Jurkat, Clone E6-1 (cell line): Measurements from ENCODE around the gene RMND5B.

Experiments used
- DNase-seq: peaks from one replicate; pipeline ENCODE4 v3.0.0-alpha.2; 2011; ENCODE audit warnings: low read depth, low spot score
- H3K4me3 ChIP-seq: 2 replicates; pipeline ENCODE4 v1.5.1; 2011; ENCODE audit warnings: mild to moderate bottlenecking, low read length, control low read depth, moderate library complexity

The RMND5B gene

DNA sequence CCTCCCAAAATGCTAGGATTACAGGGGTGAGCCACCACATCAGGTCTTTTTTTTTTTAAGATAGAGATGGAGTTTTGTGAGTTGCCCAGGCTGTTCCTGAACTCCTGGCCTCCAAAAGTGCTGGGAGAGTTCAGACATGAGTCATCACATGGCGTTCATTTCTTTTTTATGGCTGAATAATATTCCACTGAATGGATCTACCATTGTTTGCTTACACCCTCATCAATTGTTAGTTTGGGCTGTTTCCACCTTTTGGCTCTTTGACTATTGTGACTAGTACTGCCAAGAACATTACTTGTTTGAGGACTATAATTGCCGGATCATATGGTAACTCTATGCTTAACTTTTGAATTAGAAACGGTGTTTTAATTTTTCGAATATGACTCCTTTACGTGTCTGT lies 18.3 kb upstream of the RMND5B start:
- no peak for DNase-seq
- no peak overlapping the region for H3K4me3 ChIP-seq

DNA sequence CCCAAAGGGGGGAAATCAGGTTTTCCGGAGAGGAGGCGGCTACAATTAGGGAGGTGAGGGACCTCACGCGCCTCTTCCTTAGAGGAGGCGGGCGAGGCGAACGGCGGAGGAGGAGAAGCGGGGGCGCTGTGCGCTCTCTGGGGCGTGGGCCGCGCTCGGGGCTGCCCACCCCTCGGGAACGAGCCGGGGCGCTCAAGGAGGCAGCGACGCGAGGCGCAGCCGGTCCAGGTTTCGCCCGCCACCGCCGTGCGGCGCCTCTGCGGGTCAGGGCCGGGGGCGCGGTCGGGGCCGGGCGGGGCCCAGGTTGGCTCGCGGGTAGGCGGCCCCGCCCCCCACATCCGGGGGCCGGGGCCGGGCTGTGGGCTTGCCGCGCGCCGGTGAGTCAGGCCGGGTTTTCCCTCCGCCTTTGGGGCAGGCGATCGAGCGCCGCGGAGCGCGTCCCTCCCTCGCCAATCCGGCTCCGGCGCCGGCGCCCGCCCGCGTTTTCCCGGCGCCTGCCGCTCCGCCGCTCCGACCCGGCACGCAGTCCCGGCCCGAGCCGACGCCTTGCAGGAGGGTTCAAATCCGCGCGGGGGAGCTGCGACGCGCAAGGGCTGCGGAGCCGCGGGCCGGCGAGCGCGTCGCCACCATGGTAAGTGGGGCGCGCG lies 17.6 kb upstream of the RMND5B start, which contains the start of gene N4BP3:
TSS of gene N4BP3 (plus strand) at position 392 of the 647 bp plus-strand sequence. CDS start 6,052 bp downstream, outside the sequence.
- no peak for DNase-seq
- H3K4me3 ChIP-seq = peak within 1 kb of the TSS; percentile 43

DNA sequence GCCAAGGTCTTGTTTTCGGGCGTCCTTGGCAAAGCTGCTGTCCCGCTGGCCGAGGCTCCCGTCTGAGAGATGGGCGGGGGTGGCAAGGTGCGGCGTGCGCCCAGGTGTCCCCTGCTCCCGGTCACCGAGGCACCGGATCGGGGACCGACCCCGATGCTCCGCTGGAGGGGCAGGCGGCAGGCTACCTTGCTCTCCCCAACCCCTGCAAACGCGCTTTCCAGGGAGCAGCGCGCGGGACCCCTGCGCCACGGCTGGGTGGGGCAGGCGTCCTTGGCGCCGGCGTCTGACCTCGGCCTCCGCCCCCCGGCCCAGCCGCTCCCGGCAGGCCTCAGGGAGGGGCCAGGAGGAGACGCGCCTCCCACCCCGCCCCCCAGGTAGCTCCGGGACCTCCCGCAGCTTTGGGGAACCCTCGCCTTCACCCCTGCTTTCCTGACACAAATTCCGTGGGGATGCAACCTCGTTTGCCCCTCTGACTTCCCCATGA lies 16.9 kb upstream of the RMND5B start:
- peak overlapping the region; percentile 43 for H3K4me3 ChIP-seq
- DNase-seq = no peak

DNA sequence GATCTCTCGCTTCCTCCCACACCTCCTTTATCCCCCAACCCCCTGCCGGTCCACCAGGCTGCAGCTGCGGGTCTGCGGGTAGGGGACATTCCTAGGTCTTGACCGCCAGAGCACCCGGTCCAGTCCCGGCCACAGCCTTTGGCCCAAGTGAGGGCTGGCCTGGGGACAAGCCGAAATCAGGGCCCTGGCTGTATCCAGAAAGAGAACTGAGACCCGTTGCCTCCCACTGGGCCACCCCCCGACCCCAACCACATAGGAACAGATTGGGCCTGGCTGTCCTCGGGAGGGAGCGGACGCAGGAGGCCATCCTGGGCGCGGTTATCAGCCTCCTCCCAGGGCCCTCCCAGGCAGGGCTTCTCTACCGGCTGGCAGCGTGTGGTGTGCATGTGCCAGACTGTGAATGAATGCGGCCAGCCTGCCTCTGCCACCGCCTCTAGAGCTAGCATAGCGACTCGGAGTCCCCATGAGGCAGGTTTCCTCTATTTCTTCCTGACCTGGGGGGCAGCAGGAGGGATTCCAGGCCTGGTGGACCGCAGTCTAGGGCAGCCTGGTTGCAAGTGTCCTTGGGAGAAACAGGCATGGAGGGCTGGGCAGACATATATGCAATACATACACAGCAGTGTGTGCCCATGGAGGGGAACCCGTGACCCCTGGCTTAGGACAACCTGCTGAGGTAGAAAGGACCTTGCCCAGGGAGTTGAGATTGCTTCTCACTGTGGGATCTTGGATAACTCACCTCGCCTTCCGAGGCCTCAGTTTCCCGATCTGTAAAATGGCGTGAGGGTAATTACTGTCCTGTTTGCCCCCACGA lies 16.3 kb upstream of the RMND5B start:
- DNase-seq = no peak
- peak overlapping the region; percentile 3 for H3K4me3 ChIP-seq

DNA sequence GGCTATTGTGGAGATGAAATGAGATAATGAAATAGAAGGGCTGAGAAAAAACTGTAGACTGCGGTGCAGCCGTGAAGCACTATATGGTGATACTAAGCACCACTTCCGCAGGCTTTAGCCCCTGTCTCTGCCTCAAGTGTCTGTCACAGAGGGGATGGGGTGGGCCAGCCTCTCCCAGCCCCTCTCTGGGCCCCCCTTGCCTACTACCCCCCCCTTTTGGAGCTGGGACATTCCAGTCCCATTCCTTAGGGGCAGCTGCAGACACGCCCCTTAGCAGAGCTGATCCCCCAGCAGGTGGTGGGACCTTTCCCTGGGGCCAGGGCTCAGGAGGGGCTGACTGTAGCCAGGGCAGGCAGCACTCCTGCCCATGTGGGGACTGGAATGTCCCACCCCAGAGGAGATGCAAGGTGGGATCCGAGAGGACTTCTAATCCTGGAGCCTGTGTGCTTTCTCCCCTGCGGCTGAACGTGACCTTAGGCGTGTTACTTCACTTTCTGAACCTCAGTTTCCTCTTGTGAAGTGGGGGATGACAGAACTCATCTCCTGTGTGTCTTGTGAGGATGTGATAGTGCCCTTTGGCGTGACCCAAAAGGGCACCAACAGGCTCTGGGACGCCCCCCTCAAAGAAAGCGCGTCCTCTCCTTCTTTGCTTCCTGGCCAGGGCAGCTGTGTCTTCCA lies 15.5 kb upstream of the RMND5B start:
- DNase-seq = no peak

DNA sequence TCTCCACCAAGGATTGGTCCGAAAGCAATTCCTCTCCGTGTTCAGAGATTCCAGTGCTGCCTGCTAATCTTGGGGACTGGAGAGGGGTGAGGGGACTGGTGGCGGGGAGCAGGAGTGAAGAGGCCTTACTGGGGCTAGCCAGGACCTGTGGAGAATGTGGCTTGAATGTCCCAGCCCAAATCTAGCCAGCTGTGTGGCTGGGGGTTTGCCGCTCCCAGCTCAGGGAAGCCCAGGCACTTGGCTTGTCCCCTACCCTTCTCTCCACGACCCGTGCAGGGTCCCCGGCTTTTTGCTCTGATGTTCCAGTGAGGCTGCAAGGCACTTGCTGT lies 15.0 kb upstream of the RMND5B start:
- H3K4me3 ChIP-seq = no peak overlapping the region
- no peak for DNase-seq

More for the DNA sequence above, 15.5 kb upstream of the RMND5B start:
- no peak overlapping the region for H3K4me3 ChIP-seq

DNA sequence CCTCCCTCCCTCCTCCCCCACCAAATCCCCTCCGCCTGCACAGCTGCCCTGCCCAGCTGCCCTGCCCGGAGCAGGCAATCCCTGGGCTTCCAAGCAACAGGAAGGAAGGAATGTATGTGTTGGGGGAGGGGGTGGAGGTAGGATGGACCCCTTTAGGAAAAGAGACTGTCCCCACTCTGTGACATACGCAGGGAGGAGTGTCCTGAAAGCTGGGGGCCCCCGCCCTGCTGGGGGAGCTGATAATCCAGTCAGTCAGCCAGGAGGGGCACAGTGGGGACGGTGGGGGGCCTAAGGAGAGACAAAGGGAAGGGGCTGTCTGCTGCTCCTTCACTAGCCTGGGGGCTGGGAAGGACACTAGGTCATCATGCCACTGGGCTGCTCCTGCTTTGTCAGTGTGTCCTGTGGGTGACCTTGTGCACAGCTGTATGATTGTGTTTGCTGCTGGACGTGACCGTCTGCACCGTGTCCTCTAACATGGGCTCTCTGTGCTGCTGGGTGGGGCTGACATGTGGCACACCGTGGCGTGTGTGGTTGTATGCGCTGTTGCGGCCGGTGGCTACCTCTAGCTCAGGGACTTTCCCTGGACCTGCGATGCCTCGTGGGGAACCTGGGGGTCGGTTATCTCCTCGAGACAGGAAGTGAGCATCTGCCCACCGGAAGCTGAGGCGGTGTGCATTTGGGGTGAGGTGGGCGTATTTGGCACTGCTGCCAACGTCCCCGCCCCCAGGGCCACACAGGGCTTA lies 14.5 kb upstream of the RMND5B start:
- peak; percentile 58 for DNase-seq
- H3K4me3 ChIP-seq = peak overlapping the region; percentile 40

DNA sequence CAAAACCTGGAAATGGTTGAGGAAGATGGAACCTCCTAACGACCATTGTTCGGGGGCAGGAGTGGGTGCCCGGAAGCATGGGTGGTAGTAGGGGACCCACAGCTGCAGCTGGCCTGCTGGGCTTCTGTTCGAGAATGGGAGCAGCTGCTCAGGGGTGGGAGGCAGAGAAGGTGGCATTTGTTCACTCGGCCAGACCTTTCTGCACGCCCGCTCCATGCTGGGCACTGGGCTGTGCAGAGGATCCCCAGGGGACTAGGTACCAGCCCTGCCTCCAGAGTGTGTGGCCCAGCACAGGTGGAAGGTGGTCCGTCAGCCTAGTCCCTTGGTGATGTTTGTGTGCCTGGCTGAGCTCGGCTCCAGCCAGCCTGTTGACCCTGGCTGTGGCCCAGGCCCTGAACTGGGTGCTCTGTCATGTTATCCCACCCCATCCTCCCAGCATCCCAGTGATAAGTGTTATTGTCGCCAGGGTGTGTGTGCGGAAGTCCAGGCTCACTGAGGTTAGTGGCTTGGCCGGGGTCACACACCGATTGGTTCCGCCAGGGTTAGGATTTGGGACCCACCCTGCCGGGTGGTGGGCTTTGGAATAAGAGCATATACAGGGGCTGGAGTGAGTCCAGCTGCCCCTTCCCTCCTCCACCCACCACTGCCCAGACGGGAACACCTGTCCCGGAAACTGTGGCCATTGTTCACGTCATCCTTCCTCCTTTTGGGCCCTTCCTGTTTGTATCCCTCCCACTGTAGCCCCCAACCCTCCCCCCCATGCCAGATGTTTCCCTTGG lies 12.7 kb upstream of the RMND5B start:
- no peak overlapping the region for H3K4me3 ChIP-seq
- no peak for DNase-seq

DNA sequence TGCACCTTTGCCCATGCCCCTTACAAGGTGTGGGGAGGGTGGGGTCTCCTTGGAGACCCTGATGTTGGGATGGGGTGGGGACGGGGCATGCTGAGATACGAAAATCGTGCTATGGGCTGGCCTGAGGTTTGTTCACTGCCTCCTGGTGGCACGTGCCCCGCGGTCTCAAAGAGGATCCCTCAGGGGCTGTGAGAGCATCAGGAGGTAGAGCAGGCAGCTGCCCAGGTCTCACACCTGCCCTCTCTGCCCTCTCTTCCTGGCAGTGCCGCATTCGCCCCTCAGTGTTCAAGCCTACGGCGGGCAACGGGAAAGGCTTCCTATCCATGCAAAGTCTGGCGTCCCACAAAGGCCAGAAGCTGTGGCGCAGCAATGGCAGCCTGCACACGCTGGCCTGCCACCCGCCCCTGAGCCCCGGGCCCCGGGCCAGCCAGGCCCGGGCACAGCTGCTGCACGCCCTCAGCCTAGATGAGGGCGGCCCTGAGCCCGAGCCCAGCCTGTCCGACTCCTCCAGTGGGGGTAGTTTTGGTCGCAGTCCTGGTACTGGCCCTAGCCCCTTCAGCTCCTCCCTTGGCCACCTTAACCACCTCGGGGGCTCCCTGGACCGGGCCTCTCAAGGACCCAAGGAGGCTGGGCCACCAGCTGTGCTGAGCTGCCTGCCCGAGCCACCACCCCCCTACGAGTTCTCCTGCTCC lies 10.8 kb upstream of the RMND5B start:
- no peak overlapping the region for H3K4me3 ChIP-seq
- no peak for DNase-seq

DNA sequence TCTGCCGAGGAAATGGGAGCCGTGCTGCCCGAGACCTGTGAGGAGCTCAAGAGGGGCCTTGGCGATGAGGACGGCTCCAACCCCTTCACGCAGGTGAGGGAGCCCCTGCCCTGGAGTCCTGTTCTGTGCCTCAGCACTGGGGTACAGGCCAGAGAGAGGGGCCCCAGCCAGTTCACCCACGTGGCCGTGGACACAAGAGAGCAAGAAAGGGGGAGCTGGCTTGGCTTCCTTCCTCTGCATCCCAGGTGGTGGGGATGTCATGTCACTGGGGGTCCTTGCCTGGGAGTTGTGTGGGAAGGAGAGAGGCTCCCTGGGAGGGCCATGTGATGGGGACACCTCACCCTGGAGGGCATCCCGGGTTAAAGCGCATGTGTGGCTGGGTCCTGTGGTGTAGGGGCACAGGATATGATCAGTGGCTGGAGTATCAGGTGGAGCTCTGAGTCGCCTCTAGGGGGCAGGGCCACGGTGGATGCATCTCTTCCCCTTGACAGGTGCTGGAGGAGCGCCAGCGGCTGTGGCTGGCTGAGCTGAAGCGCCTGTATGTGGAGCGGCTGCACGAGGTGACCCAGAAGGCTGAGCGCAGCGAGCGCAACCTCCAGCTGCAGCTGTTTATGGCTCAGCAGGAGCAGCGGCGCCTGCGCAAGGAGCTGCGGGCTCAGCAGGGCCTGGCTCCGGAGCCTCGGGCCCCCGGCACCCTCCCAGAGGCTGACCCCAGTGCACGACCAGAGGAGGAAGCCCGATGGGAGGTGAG lies 10.0 kb upstream of the RMND5B start:
- DNase-seq = peak; percentile 94
- peak overlapping the region; percentile 31 for H3K4me3 ChIP-seq

DNA sequence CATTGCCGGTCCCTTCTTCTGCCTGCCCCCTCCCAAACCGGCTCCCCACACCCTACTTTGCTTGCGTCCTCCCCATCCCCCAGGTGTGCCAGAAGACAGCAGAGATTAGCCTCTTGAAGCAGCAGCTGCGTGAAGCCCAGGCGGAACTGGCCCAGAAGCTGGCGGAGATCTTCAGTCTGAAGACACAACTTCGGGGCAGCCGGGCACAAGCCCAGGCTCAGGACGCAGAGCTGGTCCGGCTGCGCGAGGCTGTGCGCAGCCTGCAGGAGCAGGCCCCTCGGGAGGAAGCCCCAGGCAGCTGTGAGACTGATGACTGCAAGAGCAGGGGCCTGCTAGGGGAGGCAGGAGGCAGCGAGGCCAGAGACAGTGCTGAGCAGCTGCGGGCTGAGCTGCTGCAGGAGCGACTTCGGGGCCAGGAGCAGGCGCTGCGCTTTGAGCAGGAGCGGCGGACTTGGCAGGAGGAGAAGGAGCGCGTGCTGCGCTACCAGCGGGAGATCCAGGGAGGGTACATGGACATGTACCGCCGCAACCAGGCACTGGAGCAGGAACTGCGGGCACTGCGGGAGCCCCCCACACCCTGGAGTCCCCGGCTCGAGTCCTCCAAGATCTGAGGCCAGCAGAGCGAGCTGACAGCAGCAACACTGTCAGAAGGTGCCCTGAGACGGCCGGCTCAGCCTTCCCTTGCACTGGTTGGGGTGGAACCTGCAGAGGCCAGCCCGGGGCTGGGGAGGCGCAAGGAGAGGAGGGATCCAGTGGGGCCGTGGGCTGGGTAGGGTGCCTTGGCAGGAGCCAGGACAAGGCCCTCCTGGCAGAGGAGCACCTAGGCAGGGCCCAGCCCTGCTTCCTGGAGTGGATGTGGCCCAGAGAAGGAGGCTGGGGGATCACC lies 9.2 kb upstream of the RMND5B start:
- DNase-seq = no peak
- peak overlapping the region; percentile 31 for H3K4me3 ChIP-seq

DNA sequence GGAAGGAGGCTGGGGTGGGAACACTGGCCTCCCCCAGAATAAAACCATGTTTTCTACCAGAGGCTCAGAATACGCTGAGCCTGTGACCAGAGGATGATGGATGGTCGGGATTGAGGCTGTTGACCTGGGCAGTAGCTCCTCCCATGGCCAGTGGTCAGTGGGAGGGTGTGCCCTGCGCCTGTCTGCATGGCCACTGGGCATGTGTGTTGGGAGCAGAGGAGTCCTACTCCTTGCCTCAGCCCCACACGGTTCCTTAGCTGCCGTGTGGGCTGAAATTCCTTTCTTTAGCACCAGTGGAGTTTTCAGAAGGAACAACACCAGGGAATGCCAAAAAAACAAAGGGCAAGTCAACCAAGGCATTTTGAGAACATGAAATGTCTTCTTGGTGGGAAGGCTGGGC lies 8.5 kb upstream of the RMND5B start:
- no peak for DNase-seq
- no peak overlapping the region for H3K4me3 ChIP-seq

DNA sequence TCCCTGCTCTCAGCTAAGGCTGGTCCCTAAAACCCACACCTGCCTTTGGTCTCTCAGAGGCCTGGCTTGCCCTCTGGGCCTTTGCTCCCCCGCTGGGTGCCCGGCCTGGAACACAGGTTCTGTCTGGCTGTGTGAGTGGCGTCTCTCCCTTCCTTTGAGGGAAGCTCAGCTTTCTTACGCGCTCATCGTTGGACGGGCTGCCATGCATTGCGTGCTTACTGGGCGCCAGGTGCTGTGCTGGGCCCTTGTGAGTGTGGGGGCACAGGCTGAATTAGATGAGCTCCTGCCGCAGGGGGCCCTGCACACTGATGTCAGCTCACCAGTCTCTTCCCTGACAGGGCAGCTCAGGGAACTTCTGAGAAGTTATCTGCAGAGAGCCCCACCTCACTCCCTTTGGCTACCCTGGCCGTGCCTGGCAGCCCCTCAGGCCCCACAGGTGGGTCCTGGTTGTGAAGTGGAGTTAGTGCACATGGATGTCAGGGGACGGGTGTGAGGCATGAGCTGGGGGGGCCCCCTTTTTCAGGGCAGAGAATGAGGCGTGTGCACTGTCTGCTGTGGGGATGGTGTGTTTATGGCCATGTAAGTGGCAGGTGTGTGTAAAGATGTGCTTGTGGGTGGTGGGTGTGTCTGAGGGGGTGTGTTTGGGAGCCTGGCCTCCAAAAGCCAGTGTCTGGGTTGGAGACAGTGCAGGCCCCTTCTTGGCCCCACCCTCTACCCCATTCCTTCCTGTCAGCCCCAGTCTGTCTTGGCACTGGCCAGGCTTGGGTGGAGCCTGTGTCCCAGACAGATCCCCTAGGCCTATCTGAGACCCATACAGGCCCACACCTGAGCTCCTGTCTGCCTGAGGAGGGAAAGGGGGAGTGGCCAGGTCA lies 7.5 kb upstream of the RMND5B start:
- DNase-seq = no peak
- H3K4me3 ChIP-seq = no peak overlapping the region

DNA sequence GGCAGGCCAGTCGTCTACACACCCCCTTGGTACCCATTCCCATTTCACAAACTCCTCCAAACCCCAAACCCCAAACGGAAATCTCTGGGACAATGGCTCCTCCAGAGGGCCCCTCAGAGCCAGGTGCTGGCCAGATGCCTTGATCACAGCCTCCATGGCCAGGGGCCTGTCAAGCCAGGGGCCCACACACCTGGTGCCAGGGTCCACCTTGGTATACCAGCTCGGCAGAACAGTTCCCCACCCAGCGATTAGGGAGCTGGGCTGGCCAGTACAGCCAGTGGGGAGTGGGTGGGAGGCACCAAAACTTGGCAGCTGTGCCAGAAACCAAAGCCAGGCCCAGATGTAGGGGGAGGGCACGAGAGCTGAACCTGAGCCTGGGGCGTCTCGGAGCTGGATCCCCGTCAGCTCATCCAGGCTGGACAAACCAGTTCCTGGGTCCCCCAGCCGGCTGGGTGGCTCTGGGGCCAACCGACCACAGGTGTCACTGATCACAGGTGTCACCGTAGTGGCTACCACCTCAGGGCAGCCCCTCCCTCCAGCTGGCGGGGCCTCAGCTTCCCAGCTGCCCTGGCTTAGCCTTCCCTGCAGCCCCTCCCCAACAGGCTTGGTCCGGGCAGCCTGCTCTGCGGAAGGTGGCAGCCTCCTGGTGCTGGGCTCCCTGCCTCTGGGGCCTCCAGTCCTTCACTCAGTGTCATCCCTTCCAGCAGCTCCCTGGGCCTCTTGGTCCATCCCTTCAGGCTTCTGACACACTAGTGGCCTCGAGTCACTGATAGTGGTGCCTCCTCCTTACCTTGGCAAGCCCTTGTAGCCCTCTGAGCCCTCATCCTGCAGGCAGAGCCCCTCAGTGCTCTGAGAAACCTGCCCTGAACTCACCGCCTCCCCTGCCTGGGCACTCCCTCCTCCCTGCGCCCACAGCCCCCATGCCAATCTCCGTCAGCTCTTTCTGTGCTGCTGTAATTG lies 6.6 kb upstream of the RMND5B start:
- H3K4me3 ChIP-seq = no peak overlapping the region
- DNase-seq = no peak
